Colonic mucosa (tissue), 4 donors: Measurements from ENCODE around the gene AK4. TPM values are rescaled to one million over a fixed set of nuclear protein-coding genes. Genes with fewer than 3 reads are reported as not detected.

Experiments used
- DNase-seq: peaks from one replicate; pipeline ENCODE4 v3.0.0-alpha.2; 2020
- H3K27ac ChIP-seq: fragments of 200-600 bp; one replicate; pipeline ENCODE4 v1.8.0; 2021
- H3K27me3 ChIP-seq: fragments of 200-600 bp; one replicate; pipeline ENCODE4 v1.8.0; 2021
- H3K36me3 ChIP-seq: fragments of 200-600 bp; one replicate; pipeline ENCODE4 v1.8.0; 2021
- H3K4me1 ChIP-seq: fragments of 200-600 bp; one replicate; pipeline ENCODE4 v1.8.0; 2021; ENCODE audit warnings: mild to moderate bottlenecking
- H3K4me3 ChIP-seq: fragments of 200-600 bp; one replicate; pipeline ENCODE4 v1.8.0; 2021
- H3K9ac ChIP-seq, 2 donors: one replicate each; pipeline ENCODE4 v1.7.0; 2013; ENCODE audit warnings: control low read depth in 2 of 2, low read depth in 2 of 2, low read length in 2 of 2
- H3K9me3 ChIP-seq: fragments of 200-600 bp; one replicate; pipeline ENCODE4 v1.8.0; 2021
- intact Hi-C: fragments of 100-400 bp; cut with DNase I; formaldehyde crosslinking; loops from one replicate; pipeline ENCODE4 v1.14.1; 2022
- total RNA-seq, 2 donors: library from RNA; stranded (reverse); fragmentation: NEBNext Ultra II Directional in 1 of 2; extraction: Animal tissue kit (Norgen Biotek cat#: 25700) in 1 of 2; gene quantifications; one replicate each; pipeline ENCODE4 v1.2.1, GENCODE V29; 2021
- TF ChIP-seq, protein P1 (sequence below): fragments of 200-600 bp; IDR thresholded peaks from one replicate; pipeline ENCODE4 v1.8.0; 2022; ENCODE audit warnings: antibody characterized with exemption, mild to moderate bottlenecking
- donor health status: healthy.
- donor health status: DM: no; HTN: no; CAD: no.
- donor health status: DM: no; HTN: no; CAD: no.

Gene AK4
- total RNA-seq, 2 donors from 2014 or later, result 60.3 to 112 TPM

DNA sequence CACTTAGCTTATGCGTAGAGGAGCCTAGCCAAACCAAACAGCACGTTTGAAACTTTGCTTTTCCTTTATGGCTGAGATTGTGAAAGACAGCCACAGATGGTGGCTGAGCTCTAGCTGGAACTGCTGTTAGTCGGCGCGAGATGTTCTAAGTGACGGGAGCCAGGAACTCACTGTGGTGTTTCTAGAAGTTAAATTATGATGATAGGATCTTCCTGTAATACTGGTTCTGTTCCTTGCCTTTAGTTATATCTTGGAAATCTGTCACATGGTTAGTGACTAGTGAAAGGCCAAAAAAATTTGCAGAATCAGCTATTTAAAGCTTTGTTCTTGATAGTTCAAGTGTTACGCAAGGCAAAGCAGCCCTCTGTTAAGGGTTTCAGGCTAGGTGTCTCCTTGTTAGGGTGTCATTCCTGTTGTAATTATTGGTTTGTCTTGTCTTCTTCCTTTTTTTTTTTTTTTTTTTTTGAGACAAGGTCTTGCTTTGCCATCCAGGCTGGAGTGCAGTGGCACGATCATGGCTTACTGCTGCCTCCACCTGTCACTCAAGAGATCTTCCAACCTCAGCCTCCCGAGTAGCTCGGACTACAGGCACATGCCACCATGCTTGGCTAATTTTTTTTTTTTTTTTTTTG, 22.6 kb downstream of the AK4 start:
- H3K9me3 ChIP-seq, result no peaks in the 10 kb centered on the region
- no peaks in the 10 kb centered on the region for H3K27me3 ChIP-seq
- no peak overlapping the region for H3K4me3 ChIP-seq
- TF ChIP-seq, protein P1, sequence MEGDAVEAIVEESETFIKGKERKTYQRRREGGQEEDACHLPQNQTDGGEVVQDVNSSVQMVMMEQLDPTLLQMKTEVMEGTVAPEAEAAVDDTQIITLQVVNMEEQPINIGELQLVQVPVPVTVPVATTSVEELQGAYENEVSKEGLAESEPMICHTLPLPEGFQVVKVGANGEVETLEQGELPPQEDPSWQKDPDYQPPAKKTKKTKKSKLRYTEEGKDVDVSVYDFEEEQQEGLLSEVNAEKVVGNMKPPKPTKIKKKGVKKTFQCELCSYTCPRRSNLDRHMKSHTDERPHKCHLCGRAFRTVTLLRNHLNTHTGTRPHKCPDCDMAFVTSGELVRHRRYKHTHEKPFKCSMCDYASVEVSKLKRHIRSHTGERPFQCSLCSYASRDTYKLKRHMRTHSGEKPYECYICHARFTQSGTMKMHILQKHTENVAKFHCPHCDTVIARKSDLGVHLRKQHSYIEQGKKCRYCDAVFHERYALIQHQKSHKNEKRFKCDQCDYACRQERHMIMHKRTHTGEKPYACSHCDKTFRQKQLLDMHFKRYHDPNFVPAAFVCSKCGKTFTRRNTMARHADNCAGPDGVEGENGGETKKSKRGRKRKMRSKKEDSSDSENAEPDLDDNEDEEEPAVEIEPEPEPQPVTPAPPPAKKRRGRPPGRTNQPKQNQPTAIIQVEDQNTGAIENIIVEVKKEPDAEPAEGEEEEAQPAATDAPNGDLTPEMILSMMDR, result no peak
- H3K9ac ChIP-seq, result no peak overlapping the region
- H3K36me3 ChIP-seq, result no peaks in the 10 kb centered on the region
- no peak overlapping the region for H3K27ac ChIP-seq
- intact Hi-C loops, result no loop called here
- DNase-seq, result no peak
- H3K4me1 ChIP-seq, result no peaks in the 10 kb centered on the region

DNA sequence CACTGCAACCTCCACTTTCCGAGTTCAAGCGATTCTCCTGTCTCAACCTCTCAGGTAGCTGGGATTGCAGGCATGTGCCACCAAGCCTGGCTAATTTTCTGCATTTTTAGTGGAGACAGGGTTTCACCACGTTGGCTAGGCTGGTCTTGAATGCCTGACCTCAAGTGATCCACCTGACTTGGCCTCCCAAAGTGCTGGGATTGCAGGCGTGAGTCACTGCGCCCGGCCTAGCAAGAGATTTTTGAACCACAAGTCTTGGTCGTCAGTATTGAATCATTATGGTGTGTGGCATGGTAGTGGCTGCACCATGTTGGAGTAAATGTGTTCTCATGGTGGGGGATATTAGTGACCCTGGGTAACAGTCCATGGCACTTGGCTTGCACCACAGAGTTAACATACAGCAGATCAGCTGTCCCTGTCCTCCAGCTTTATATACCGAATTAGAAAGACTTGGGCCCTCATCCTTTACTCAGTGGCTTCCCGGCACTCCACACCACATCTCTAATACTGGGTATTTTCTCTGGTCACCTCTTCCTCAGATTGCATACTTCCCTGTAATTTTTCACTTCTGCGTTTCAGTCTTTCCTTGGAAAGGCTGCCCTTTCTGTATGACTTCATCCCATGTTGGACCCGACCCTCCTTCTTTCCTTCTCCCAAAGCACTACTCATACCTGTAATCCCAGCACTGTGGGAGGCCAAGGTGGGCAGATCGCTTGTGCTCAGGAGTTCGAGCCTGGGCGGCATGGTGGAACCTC, 25.1 kb downstream of the AK4 start:
- H3K36me3 ChIP-seq, result no peaks in the 10 kb centered on the region
- no peaks in the 10 kb centered on the region for H3K4me1 ChIP-seq
- H3K4me3 ChIP-seq, result no peak overlapping the region
- no peaks in the 10 kb centered on the region for H3K9me3 ChIP-seq
- H3K27ac ChIP-seq, result no peak overlapping the region
- no peak for DNase-seq
- intact Hi-C loops, result no loop called here
- H3K27me3 ChIP-seq, result no peaks in the 10 kb centered on the region
- TF ChIP-seq, protein P1, result no peak
- no peak overlapping the region for H3K9ac ChIP-seq

DNA sequence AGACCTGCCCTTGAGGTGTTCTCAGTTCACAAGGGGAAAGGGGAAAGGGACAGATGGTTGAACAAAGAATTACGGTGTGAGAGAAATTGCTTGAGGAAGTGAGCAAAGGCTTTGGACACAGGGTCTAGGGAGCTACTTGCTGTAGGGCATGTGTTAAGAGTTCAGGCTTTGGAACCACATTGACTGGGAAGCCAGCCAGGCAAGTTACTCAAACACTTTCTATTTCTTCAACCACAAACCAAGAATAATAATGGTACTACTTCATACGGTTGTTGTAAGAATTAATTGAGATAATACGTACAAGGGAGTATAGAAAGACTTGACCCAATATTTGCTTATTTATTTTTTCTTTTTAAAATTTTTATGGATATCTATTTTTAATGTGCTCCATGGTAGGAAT, 26.6 kb downstream of the AK4 start:
- no peak for DNase-seq
- Histone ChIP-seq H3K4me3 (no peak overlapping the region), H3K9ac (no peak overlapping the region), H3K9me3 (no peaks in the 10 kb centered on the region), H3K36me3 (no peaks in the 10 kb centered on the region), H3K4me1 (no peaks in the 10 kb centered on the region), H3K27me3 (no peaks in the 10 kb centered on the region), H3K27ac (no peak overlapping the region)
- TF ChIP-seq, protein P1, result no peak
- intact Hi-C loops, result no loop called here

DNA sequence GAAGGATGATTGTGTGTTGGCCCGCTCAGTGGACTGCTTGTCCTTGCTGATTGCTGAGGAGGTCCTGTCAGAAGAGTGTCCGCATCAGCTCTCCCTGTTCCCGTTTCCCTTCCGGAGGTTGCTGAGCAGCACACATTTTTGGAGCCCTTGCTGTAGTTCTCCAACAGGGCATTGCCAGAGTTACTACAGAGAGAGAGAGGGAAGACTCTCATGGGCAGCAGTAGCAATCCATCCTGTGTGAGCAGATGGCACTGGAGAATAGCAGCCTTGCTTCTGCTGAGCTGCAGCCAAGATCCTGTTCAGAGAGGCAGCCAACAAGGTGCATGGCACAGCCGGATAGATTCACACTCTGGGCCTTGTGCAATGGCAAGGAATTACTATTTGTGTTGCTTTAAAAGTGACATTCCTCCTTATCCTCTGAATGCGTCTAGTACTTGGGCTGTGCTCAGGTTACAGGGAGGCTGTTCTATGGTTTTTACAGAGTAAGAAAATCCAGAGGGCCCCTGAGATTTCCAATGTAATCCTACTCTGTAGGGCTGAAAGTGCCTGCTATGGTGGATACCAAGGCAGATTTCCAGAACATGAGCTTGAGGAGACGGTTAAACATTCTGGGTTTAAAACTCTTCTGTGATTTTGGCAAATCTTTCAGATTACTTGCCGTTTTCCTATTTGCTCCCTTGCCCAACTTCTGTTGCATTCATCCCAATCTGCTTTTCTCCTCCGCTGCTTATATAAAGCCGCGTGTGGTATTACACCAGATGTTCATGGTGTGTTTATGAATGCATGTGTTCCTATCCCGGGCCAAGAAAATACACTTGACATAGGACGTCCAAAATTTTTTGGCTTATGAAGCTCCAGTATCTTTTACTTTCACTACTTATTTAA, 27.4 kb downstream of the AK4 start:
- no peak for DNase-seq
- intact Hi-C loops, result no loop called here
- no peaks in the 10 kb centered on the region for H3K4me1 ChIP-seq
- no peak overlapping the region for H3K9ac ChIP-seq
- H3K36me3 ChIP-seq, result no peaks in the 10 kb centered on the region
- no peaks in the 10 kb centered on the region for H3K9me3 ChIP-seq
- no peak overlapping the region for H3K27ac ChIP-seq
- no peak overlapping the region for H3K4me3 ChIP-seq
- no peaks in the 10 kb centered on the region for H3K27me3 ChIP-seq
- TF ChIP-seq, protein P1, result no peak

DNA sequence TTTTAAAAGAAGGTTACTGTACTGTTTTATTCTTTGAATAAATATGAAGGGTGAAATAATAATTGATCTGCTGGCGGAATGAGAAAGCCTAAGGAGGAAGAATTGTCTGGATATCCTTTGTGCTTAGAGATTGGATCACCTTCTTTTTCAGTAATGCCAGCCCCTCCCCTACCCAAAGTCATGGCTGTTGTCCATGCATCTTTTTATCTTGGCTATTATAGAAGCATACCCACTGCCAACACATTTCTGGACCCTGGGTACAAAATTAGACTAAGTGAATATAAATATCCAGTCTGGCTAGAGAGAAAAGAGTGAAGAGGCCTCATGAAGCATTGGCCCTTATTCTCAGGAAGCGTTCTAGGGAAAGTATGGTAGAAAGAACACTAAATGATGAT, 28.1 kb downstream of the AK4 start:
- Histone ChIP-seq H3K4me3 (no peak overlapping the region), H3K27ac (no peak overlapping the region), H3K27me3 (no peaks in the 10 kb centered on the region), H3K36me3 (no peaks in the 10 kb centered on the region), H3K4me1 (no peaks in the 10 kb centered on the region), H3K9ac (no peak overlapping the region), H3K9me3 (no peaks in the 10 kb centered on the region)
- no peak for DNase-seq
- intact Hi-C loops, result no loop called here
- TF ChIP-seq, protein P1, result no peak
